T-helper 1 cell treated with Interleukin-12 subunit alpha and Interleukin-12 subunit beta and Interleukin-4 antibody, amounts not matched to agents 30 μg/mL and 1 μg/mL, for 36 hours (primary cell): Measurements from ENCODE around the gene CA5A.

ENCODE experiments used
- H3K27ac Mint-ChIP-seq: one replicate; pipeline ENCODE4 v1.8.0; 2021; ENCODE audit warnings: mild to moderate bottlenecking, mixed read lengths
- H3K27me3 Mint-ChIP-seq: one replicate; pipeline ENCODE4 v1.8.0; 2021; ENCODE audit warnings: low read depth, mixed read lengths
- H3K36me3 Mint-ChIP-seq: one replicate; pipeline ENCODE4 v1.8.0; 2021; ENCODE audit warnings: low read depth, mixed read lengths
- H3K4me1 Mint-ChIP-seq: one replicate; pipeline ENCODE4 v1.8.0; 2021; ENCODE audit warnings: low read depth, mixed read lengths
- H3K4me3 Mint-ChIP-seq: one replicate; pipeline ENCODE4 v1.8.0; 2021; ENCODE audit warnings: mild to moderate bottlenecking, moderate library complexity, mixed read lengths
- H3K9me3 Mint-ChIP-seq: one replicate; pipeline ENCODE4 v1.8.0; 2021; ENCODE audit warnings: mixed read lengths

Gene CA5A

DNA sequence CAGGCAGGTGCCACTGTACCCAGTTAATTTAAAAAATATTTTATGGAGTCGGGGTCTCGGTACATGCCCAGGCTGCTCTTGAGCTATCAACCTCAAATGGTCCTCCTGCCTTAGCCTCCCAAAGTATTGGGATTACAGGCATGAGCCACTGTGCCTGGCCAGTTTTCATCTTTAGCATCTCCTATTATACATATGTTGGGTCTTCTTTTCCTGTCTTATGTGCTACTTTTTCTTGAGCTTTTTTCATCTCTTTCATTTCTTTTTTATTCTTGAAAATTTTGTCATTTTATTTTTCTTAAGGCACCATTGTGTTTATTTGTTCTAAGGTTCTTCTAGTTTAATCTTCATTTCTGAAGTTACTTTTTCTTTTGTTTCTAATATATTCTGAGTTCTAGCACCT, 35.6 kb upstream of the CA5A start:
- H3K9me3 Mint-ChIP-seq, result peaks cover 33% of the 10 kb centered on the region
- H3K36me3 Mint-ChIP-seq, result peaks cover 48% of the 10 kb centered on the region

DNA sequence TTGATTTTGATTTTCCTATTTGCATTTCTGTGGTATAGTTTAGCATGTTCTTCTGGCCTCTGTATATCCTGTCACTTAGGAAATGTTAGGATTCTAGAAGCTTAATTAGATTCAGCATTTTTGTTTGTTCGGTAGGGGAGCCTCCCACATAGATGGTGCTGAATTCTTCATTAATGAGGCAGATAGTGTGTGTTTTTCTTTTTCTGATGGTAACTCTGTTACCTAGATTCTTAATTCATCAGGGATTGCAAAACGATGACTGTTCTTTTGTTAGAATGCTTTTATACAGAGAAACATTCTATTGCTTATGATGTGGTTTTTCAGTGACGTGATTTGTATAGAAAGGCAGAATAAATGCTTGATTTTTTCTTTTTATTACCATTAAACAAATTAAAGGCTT, 33.9 kb upstream of the CA5A start:
- H3K27me3 Mint-ChIP-seq, result no peaks in the 10 kb centered on the region
- peaks cover 33% of the 10 kb centered on the region for H3K9me3 Mint-ChIP-seq
- H3K27ac Mint-ChIP-seq, result no peak overlapping the region
- peaks cover 12% of the 10 kb centered on the region for H3K4me1 Mint-ChIP-seq
- no peak overlapping the region for H3K4me3 Mint-ChIP-seq
- H3K36me3 Mint-ChIP-seq, result peaks cover 43% of the 10 kb centered on the region

More for the DNA sequence above, 35.6 kb upstream of the CA5A start:
- H3K4me1 Mint-ChIP-seq, result peaks cover 9% of the 10 kb centered on the region
- no peaks in the 10 kb centered on the region for H3K27me3 Mint-ChIP-seq
- no peak overlapping the region for H3K27ac Mint-ChIP-seq
- H3K4me3 Mint-ChIP-seq, result no peak overlapping the region

DNA sequence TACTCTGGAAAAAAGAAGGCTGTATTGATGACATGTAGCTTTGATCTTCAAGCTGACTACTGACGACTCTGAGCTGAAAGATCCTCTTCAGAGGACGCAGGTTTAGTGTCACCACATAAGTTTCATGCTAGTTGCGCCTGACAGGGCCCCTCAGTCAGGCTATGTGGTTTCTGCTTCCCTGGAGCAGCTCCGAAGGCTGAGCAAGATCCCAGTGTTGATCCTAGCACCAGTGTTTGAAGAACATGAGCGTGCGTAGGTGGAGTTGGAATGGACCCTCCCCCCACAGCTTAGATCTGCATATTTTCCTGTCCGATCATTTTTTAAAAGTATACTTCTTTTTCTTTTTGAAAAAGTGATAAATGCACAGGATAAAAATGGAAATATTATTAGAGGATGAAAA, 32.2 kb upstream of the CA5A start:
- H3K27ac Mint-ChIP-seq, result no peak overlapping the region
- H3K36me3 Mint-ChIP-seq, result peaks cover 39% of the 10 kb centered on the region
- no peak overlapping the region for H3K4me3 Mint-ChIP-seq
- peaks cover 18% of the 10 kb centered on the region for H3K4me1 Mint-ChIP-seq
- H3K9me3 Mint-ChIP-seq, result peaks cover 33% of the 10 kb centered on the region
- H3K27me3 Mint-ChIP-seq, result no peaks in the 10 kb centered on the region

DNA sequence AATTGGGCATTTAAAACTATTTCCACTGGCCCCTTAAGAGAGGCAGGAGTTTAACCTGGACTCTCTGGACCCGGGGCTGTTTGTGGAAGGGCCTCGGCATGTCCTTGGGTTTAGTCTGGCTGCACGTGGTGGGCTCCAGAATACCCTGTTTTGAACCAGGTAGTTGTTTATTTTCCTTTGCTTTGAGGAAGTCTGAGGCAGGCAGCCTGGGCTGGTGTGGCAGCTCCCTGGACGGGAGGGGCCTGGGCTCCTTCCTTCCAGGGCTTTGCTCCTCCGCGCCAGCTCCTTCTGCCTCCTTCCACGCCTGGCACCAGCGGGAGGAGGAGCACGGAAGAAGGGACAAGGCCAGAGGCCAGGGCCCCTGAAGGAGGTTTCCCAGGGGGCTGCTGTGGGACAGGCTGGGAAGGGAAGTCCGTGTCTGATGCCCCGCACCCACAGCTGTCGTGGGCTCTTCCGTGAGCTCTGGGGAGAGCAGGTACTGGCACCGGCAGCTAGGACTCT, 30.4 kb upstream of the CA5A start:
- H3K4me1 Mint-ChIP-seq, result peaks cover 28% of the 10 kb centered on the region
- H3K36me3 Mint-ChIP-seq, result peaks cover 23% of the 10 kb centered on the region
- peaks cover 18% of the 10 kb centered on the region for H3K9me3 Mint-ChIP-seq
- no peak overlapping the region for H3K4me3 Mint-ChIP-seq
- no peaks in the 10 kb centered on the region for H3K27me3 Mint-ChIP-seq
- H3K27ac Mint-ChIP-seq, result no peak overlapping the region

DNA sequence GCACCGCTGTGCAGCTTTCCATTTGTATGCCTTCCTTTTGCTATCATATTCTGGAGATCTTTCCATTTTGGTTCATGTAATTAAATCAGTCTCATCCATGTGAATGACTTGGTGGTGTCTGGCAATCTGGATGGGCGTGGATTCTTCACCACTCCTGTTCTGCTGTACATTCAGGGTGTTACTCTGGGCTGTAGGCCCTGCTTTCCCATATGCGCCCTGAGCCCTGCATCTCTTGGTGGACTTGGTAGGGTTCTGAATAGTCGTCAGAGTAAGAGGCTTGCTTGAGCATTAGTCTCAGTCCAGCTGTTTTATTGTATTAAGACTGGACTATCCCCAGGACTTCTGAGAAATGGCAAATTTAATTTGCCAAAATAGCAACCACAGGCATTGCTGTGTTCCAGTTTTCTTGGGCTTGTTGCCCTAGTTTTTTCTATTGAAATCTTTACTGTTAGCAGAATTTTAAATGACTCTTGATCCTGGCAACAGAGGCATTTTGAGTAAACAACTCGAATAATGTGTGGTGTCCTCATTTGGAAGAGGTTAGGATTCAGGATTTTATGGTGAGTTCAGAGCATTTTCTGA, 29.8 kb upstream of the CA5A start:
- peaks cover 19% of the 10 kb centered on the region for H3K36me3 Mint-ChIP-seq
- H3K27ac Mint-ChIP-seq, result no peak overlapping the region
- peaks cover 31% of the 10 kb centered on the region for H3K4me1 Mint-ChIP-seq
- H3K27me3 Mint-ChIP-seq, result no peaks in the 10 kb centered on the region
- no peak overlapping the region for H3K4me3 Mint-ChIP-seq
- H3K9me3 Mint-ChIP-seq, result peaks cover 12% of the 10 kb centered on the region

DNA sequence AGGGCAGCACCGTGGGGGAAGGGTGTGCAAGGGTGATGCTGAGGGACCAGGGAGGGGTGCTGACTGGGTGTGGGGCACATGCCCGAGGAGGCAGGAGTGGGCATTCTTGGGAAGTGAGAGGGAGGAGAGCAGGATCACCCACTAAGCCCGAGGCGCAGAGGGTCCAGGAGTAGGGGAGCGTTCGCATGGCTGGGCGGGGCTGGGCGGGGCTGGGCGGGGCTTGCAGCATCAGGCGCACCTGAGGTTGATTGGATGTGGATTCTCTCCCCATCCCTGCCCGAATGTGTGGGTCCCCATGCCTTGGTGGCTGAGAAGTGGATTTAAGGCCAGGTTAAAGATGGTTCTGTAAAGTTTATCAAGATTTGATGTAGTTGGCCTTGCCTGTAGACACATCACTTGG, 29.1 kb upstream of the CA5A start:
- H3K27me3 Mint-ChIP-seq, result no peaks in the 10 kb centered on the region
- H3K9me3 Mint-ChIP-seq, result peaks cover 7% of the 10 kb centered on the region
- H3K27ac Mint-ChIP-seq, result no peak overlapping the region
- H3K4me3 Mint-ChIP-seq, result no peak overlapping the region
- H3K4me1 Mint-ChIP-seq, result peaks cover 32% of the 10 kb centered on the region
- peaks cover 13% of the 10 kb centered on the region for H3K36me3 Mint-ChIP-seq

DNA sequence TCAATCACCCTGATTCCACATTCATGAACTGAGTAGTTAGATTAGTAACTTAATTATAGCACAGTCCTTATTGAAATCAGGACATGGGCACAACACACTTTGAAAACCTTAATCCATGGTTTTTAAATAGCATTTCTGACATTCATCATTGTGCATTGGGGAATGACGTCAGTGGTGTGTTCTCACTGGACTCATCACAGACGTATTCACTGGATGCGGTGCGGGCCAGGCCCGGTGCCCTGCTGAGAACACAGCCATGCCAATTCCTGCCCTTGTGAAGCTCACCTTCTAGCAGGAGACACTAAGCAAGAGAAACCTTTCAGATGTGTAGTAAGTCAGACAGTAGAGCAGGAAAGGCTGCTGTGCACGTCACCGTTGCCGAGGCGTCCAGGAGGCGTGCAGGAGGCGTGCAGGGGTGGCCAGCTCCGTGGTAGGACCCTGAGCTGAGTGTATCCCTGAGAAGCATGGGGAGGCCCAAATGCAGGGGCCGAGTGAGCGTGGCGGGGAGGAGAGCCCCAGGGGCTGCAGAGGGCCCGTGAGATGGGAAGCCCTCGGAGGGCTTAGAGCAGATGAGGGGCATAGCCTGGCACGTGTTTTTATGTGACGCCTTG, 27.8 kb upstream of the CA5A start:
- Mint-ChIP-seq H3K9me3 (no peaks in the 10 kb centered on the region), H3K4me1 (peaks cover 42% of the 10 kb centered on the region), H3K4me3 (no peak overlapping the region), H3K27ac (peak overlapping the region; percentile 80), H3K27me3 (no peaks in the 10 kb centered on the region), H3K36me3 (peaks cover 8% of the 10 kb centered on the region)

DNA sequence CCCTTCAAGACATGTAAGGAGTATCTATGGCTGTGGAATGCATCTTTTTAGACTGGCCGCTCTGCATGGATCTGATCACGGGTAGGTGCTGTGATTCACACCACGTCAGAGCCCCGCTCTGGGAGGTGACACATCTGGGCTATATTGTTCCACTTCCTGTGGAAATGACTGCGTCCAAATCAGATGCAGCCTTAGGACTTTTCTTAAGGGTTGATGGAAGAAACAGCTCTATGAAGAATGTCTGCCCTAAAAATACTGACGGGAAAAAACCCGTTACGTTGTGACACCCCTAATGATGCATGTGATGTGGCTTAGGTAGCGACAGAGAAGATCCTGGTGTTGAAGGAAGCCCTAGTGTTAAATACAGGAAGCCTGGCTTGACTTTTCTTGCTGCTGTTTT, 27.1 kb upstream of the CA5A start:
- peaks cover 6% of the 10 kb centered on the region for H3K36me3 Mint-ChIP-seq
- no peaks in the 10 kb centered on the region for H3K27me3 Mint-ChIP-seq
- peak overlapping the region; percentile 29 for H3K4me3 Mint-ChIP-seq
- no peaks in the 10 kb centered on the region for H3K9me3 Mint-ChIP-seq
- peak overlapping the region; percentile 80 for H3K27ac Mint-ChIP-seq
- H3K4me1 Mint-ChIP-seq, result peaks cover 45% of the 10 kb centered on the region

DNA sequence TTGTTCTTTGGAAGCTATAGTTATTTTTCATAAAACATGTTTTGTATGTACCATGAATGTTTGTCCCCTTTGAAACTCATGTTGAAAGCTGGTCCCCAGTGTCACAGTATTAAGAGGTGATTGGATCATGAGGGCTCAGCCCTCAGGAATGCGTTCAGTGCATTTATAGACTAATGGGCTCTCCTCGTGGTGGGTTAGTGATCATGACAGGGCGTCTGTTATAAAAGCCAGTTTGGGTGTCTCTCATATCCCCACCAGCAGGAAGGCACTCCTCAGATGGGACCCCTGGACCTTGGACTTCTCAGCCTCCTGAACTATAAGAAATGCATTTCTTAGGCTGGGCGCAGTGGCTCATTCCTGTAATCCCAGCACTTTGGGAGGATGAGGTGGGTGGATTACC, 25.3 kb upstream of the CA5A start:
- H3K4me1 Mint-ChIP-seq, result peaks cover 57% of the 10 kb centered on the region
- H3K27me3 Mint-ChIP-seq, result no peaks in the 10 kb centered on the region
- H3K27ac Mint-ChIP-seq, result no peak overlapping the region
- no peak overlapping the region for H3K4me3 Mint-ChIP-seq
- no peaks in the 10 kb centered on the region for H3K9me3 Mint-ChIP-seq
- peaks cover 14% of the 10 kb centered on the region for H3K36me3 Mint-ChIP-seq

DNA sequence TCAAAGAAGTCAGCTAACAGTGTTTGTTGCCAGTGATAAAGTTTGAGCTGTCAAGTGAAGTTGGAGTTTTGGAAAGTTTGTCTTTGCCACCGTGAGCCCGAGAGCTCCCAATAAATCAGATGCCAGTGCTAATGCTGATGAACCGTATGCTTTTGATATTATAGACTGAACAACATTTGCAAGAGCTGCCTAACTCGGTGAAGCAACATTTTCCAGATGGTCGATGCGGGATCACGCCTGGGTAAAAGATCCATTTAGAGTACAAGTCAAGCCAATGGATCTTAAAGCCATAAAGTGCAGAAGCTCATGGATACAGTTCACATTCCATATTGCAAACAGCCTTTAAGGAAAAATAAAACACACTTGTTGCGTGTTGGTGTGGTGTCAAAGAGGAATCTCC, 24.5 kb upstream of the CA5A start:
- Mint-ChIP-seq H3K4me1 (peaks cover 60% of the 10 kb centered on the region), H3K27me3 (no peaks in the 10 kb centered on the region), H3K4me3 (no peak overlapping the region), H3K9me3 (no peaks in the 10 kb centered on the region), H3K27ac (no peak overlapping the region), H3K36me3 (peaks cover 14% of the 10 kb centered on the region)

DNA sequence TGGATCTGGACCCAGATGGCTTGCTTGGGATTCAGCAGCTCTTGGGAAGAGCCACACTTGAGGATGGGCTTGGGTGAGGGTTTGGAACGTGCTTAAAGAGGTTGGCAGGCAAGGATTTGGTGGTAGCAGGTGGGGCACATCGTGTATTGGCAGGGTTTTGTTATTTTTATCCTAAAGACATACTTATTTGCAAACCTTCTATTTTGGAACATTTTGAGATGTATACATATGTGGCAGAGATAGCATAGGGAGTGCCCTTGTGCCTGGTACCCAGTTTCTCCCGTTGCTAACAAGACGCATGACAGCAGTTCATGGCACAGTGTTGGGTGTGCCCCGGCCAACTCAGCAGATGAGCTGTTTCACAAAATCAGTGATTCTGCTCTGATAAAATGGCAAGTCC, 24.0 kb upstream of the CA5A start:
- no peaks in the 10 kb centered on the region for H3K27me3 Mint-ChIP-seq
- no peak overlapping the region for H3K27ac Mint-ChIP-seq
- no peak overlapping the region for H3K4me3 Mint-ChIP-seq
- peaks cover 64% of the 10 kb centered on the region for H3K4me1 Mint-ChIP-seq
- peaks cover 18% of the 10 kb centered on the region for H3K36me3 Mint-ChIP-seq
- no peaks in the 10 kb centered on the region for H3K9me3 Mint-ChIP-seq

DNA sequence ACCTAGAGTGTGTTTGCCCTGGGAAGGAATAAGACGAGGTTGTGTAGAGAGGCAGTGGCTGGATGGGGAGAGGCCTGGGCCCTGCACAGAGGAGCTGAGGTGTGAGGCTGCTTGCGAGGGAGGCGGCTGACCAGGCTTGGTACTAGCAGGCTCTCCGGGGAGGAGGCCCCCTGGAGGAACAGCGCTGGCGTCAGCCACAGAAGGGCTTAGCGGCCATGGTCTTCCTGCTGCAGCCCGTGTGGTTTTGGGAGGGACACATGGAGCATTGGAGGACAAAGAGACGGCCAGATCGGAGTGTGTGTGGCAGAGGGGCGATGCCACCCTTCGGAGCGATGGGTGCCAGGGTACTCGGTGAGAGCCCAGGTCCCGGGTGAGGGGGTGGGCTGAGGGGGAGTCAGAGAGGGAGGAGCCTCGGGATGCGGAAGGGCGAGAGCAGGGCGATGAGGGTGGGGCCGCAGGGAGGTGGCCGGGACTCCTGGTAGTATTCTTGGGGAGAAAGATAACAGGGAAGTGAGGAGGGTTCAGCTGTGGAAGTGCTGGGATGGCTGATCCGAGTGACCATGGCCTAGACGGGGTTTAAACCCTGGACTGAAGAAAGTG, 23.2 kb upstream of the CA5A start:
- Mint-ChIP-seq H3K4me1 (peaks cover 66% of the 10 kb centered on the region), H3K27ac (no peak overlapping the region), H3K9me3 (no peaks in the 10 kb centered on the region), H3K36me3 (peaks cover 19% of the 10 kb centered on the region), H3K4me3 (peak overlapping the region; percentile 52), H3K27me3 (no peaks in the 10 kb centered on the region)

DNA sequence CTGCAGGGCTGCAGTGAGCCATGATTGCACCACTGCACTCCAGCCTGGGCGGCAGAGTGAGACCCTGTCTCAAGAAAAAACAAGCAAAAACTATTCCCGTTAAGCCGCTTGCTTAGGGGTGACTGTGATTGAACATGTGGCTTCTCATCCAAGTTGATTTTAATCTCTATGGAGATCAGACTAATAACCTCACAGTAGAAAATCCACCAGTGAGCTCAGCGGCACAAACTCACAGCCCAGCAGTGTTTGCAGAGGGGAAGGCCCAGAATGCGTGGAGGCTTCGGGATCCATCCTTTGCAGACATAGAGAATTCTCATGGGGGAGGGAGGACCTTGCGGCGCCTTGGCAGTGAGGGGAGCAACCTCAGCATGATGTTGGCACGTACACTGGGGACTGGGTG, 22.3 kb upstream of the CA5A start:
- no peaks in the 10 kb centered on the region for H3K9me3 Mint-ChIP-seq
- H3K36me3 Mint-ChIP-seq, result peaks cover 23% of the 10 kb centered on the region
- no peak overlapping the region for H3K4me3 Mint-ChIP-seq
- H3K27ac Mint-ChIP-seq, result no peak overlapping the region
- H3K27me3 Mint-ChIP-seq, result no peaks in the 10 kb centered on the region
- peaks cover 68% of the 10 kb centered on the region for H3K4me1 Mint-ChIP-seq

DNA sequence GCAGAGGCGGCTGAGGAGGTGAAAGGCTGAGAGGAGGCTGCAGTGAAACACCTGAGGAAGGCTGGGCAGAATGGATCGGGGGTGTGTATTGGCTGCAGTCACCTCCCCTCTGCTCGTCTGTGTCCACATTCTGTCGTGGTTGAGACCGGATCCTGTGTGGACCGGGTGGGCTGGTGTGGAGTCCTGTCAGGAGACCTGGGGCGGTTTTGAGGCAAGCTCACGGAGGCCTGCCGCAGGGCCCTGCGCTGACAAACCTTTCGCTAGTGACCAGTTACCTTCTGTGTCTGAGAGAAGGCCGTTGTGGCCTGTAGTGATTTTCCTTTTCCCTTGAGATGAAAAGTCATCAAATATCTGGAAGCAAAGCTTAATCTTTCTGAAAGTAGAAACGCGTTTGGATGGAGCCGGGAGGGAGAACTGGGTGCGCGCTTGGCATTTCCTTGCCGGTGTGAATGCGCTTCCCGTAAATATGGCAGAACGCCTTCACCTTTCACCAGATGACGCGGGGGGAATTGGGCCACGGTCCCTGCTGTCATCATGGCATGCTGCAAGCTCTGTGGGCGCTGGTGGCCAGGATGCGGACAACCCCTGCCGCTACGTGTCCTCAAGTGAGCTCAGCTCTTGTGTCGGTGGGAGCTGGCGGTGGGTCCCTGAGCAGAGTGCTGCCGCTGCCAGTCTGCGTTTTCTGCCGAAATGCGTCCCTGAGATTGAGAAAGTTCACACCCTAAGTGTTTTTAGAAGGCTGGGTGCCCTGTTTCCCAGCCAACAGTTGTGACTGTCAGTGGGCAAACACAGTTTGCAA, 21.2 kb upstream of the CA5A start:
- Mint-ChIP-seq H3K9me3 (no peaks in the 10 kb centered on the region), H3K27me3 (no peaks in the 10 kb centered on the region), H3K27ac (peak overlapping the region; percentile 95), H3K4me1 (peaks cover 63% of the 10 kb centered on the region), H3K36me3 (peaks cover 26% of the 10 kb centered on the region), H3K4me3 (peak overlapping the region; percentile 74)
